Naive thymus-derived CD4-positive, alpha-beta T cell (primary cell): ENCODE results near the gene STAM. TPM values are rescaled to one million over a fixed set of nuclear protein-coding genes. Genes with fewer than 3 reads are reported as not detected.
"Not testable (repeated sequence)": the region's sequence is repeated elsewhere in the genome, so short reads cannot be mapped to it uniquely, and the experiment has no call there.

ENCODE experiments used
- ATAC-seq: fragments of 150-1000 bp; cut with Tn5 transposase; 2 replicates; pipeline ENCODE4 v1.10.0; 2021; ENCODE audit warnings: mild to moderate bottlenecking, moderate library complexity
- CTCF ChIA-PET: fragments of 350-600 bp; sonication (Branson Sonifier 250); formaldehyde crosslinking; loops from one replicate; lab custom pipeline; 2021; ENCODE audit warnings: antibody characterized with exemption; lab: Charles Lee
- POLR2A ChIA-PET: fragments of 350-600 bp; sonication (Branson Sonifier 250); formaldehyde crosslinking; loops from one replicate; lab custom pipeline; 2021; ENCODE audit warnings: antibody characterized with exemption, inconsistent platforms; lab: Charles Lee
- DNase-seq, 9 donors: peaks; one replicate each; pipeline versions ENCODE4 v3.0.0 to v3.0.0-alpha.2; 2020 to 2022; ENCODE audit warnings: mixed read lengths in 1 of 9
- H3K27ac ChIP-seq: one replicate; pipeline ENCODE4 v1.7.0; 2013; ENCODE audit warnings: mild to moderate bottlenecking, low read depth, low read length, moderate library complexity
- H3K27me3 ChIP-seq, 2 donors: one replicate each; pipeline ENCODE4 v1.7.0; 2013; ENCODE audit warnings: low read length in 2 of 2, mild to moderate bottlenecking in 2 of 2, moderate library complexity in 2 of 2; ENCODE audit not compliant: control insufficient read depth in 2 of 2, insufficient read depth in 2 of 2
- H3K36me3 ChIP-seq, 3 experiments: 1 replicate in 2 of 3; 2 replicates in 1 of 3; pipeline ENCODE4 v1.7.0; 2013; ENCODE audit warnings: low read length in 3 of 3, mild to moderate bottlenecking in 3 of 3, moderate library complexity in 1 of 3; ENCODE audit not compliant: insufficient read depth in 3 of 3, control insufficient read depth in 2 of 3
- H3K4me1 ChIP-seq, 2 donors: one replicate each; pipeline ENCODE4 v1.7.0; 2013; ENCODE audit warnings: low read length in 2 of 2, mild to moderate bottlenecking in 2 of 2, moderate library complexity in 1 of 2; ENCODE audit not compliant: control insufficient read depth in 2 of 2, insufficient read depth in 2 of 2
- H3K4me3 ChIP-seq: 2 replicates; pipeline ENCODE4 v1.7.0; 2013; ENCODE audit warnings: mild to moderate bottlenecking, low read length
- H3K9me3 ChIP-seq, 3 experiments: 1 replicate in 2 of 3; 2 replicates in 1 of 3; pipeline ENCODE4 v1.7.0; 2013; ENCODE audit warnings: low read length in 3 of 3; ENCODE audit not compliant: control insufficient read depth in 2 of 3
- H3K27ac Mint-ChIP-seq, 9 donors: one replicate each; pipeline ENCODE4 v1.8.0; 2020 to 2022; ENCODE audit warnings: mixed read lengths in 9 of 9, mild to moderate bottlenecking in 8 of 9, moderate library complexity in 5 of 9, inconsistent platforms in 2 of 9
- H3K27me3 Mint-ChIP-seq, 5 donors: one replicate each; pipeline ENCODE4 v1.8.0; 2021 to 2022; ENCODE audit warnings: mixed read lengths in 5 of 5, mild to moderate bottlenecking in 1 of 5
- H3K36me3 Mint-ChIP-seq, 5 donors: one replicate each; pipeline ENCODE4 v1.8.0; 2020 to 2022; ENCODE audit warnings: mixed read lengths in 5 of 5, mild to moderate bottlenecking in 3 of 5, inconsistent platforms in 1 of 5
- H3K4me1 Mint-ChIP-seq, 7 donors: one replicate each; pipeline ENCODE4 v1.8.0; 2020 to 2022; ENCODE audit warnings: mixed read lengths in 7 of 7, mild to moderate bottlenecking in 3 of 7, inconsistent platforms in 1 of 7
- H3K4me3 Mint-ChIP-seq, 10 donors: one replicate each; pipeline ENCODE4 v1.8.0; 2020 to 2022; ENCODE audit warnings: mild to moderate bottlenecking in 10 of 10, mixed read lengths in 10 of 10, moderate library complexity in 6 of 10, inconsistent platforms in 2 of 10
- H3K9me3 Mint-ChIP-seq, 11 donors: one replicate each; pipeline ENCODE4 v1.8.0; 2020 to 2022; ENCODE audit warnings: mixed read lengths in 11 of 11, mild to moderate bottlenecking in 4 of 11, inconsistent platforms in 1 of 11, moderate library complexity in 1 of 11
- intact Hi-C, 2 donors: fragments of 100-400 bp; cut with micrococcal nuclease; formaldehyde crosslinking; loops; one replicate each; pipeline ENCODE4 v1.15.1; 2023
- polyA plus RNA-seq, 2 donors: library from polyadenylated mRNA; unstranded; fragments of 300-500 nt; fragmentation: Illumina TruSeq; gene quantifications; one replicate each; pipeline ENCODE4 v1.2.3, GENCODE V29; 2021
- total RNA-seq, 6 experiments: library from RNA in 5 of 6; stranded (reverse) in 5 of 6; gene quantifications; 1 replicate in 5 of 6; 2 replicates in 1 of 6; pipeline ENCODE4 v1.2.3 and lab custom pipeline; 2021 to 2026

The STAM gene
- total and polyA plus RNA-seq, 7 experiments from 2014 or later: 11.9 to 25.4 (median 19.4) TPM

DNA sequence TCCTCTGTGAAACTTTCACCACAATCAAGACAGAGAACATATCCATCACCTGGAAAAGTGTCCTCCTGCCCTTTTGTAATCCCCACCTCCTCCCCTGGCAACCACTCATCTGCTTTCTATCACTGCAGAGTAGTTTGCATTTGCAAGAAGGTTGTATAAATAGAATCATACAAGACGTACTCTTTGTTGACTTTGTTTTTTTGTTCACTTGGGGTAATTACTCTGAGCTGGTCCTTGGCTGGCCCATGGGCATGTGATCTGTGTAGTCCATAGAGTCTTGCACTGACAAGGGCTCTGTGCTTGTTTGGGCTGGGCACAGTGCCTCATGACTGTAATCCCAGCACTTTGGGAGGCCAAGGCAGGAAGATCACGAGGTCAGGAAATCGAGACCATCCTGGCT is 19.0 kb upstream of the STAM start:
- Mint-ChIP-seq H3K27ac (no peak overlapping the region), H3K36me3 (no peaks in the 10 kb centered on the region), H3K27me3 (peaks cover 9 to 22% (median 21%) of the 10 kb centered on the region in 5 donors), H3K4me1 (no peaks in the 10 kb centered on the region), H3K9me3 (no peaks in the 10 kb centered on the region), H3K4me3 (no peak overlapping the region)
- ChIA-PET POLR2A (no interaction called here), CTCF (no interaction called here)
- intact Hi-C loops: no loop called here
- no peaks in the 10 kb centered on the region for H3K27me3 ChIP-seq
- H3K27ac ChIP-seq: no peak overlapping the region
- no peak for ATAC-seq
- H3K4me1 ChIP-seq: no peaks in the 10 kb centered on the region
- DNase-seq: no peak
- no peaks in the 10 kb centered on the region for H3K36me3 ChIP-seq
- no peaks in the 10 kb centered on the region for H3K9me3 ChIP-seq
- H3K4me3 ChIP-seq: no peak overlapping the region

- Histone ChIP-seq H3K4me1 (no peaks in the 10 kb centered on the region), H3K4me3 (no peak overlapping the region), H3K27me3 (no peaks in the 10 kb centered on the region), H3K27ac (no peak overlapping the region), H3K36me3 (no peaks in the 10 kb centered on the region), H3K9me3 (no peaks in the 10 kb centered on the region)
- Mint-ChIP-seq H3K36me3 (no peaks in the 10 kb centered on the region), H3K9me3 (no peaks in the 10 kb centered on the region), H3K27ac (no peak overlapping the region), H3K27me3 (peaks cover 9 to 21% (median 19%) of the 10 kb centered on the region in 5 donors), H3K4me3 (no peak overlapping the region), H3K4me1 (no peaks in the 10 kb centered on the region)
- CTCF ChIA-PET: no interaction called here
- DNase-seq (no peak), ATAC-seq (no peak)
- intact Hi-C loops: no loop called here
- POLR2A ChIA-PET: interaction anchor here (0.7 kb wide), 1 partner anchor 334 kb away, joined by 3 read pairs; no protein-coding TSS in a partner anchor
Observed at GRCh38 chr10:17626656-17627055, 17.3 kb upstream of the STAM start.

- H3K4me3 Mint-ChIP-seq, DNase-seq, H3K36me3 ChIP-seq, H3K9me3 ChIP-seq, H3K4me3 ChIP-seq, H3K4me1 Mint-ChIP-seq, intact Hi-C loops, H3K27ac Mint-ChIP-seq, H3K9me3 Mint-ChIP-seq, H3K36me3 Mint-ChIP-seq, H3K4me1 ChIP-seq, CTCF ChIA-PET, H3K27ac ChIP-seq, ATAC-seq, H3K27me3 ChIP-seq, POLR2A ChIA-PET: not testable (repeated sequence)
- peaks cover 0 to 20% (median 0%) of the 10 kb centered on the region in 5 donors for H3K27me3 Mint-ChIP-seq
Observed at GRCh38 chr10:17632590-17632989, 11.4 kb upstream of the STAM start.

GRCh38 chr10:17633353-17633752 is 10.6 kb upstream of the STAM start:
- intact Hi-C loops: no loop called here
- Mint-ChIP-seq H3K4me3 (no peak overlapping the region), H3K27ac (no peak overlapping the region), H3K9me3 (no peaks in the 10 kb centered on the region), H3K27me3 (peaks cover 0 to 21% (median 0%) of the 10 kb centered on the region in 5 donors), H3K4me1 (peaks cover 0 to 2% (median 0%) of the 10 kb centered on the region in 7 donors), H3K36me3 (no peaks in the 10 kb centered on the region)
- Histone ChIP-seq H3K4me1 (no peaks in the 10 kb centered on the region), H3K27ac (no peak overlapping the region), H3K9me3 (no peaks in the 10 kb centered on the region), H3K36me3 (no peaks in the 10 kb centered on the region), H3K27me3 (no peaks in the 10 kb centered on the region), H3K4me3 (no peak overlapping the region)
- no peak for ATAC-seq
- no peak for DNase-seq
- POLR2A ChIA-PET: interaction anchor here (0.7 kb wide), 1 partner anchor 11 kb away, joined by 3 read pairs; the partner anchor contains the start of gene STAM
- CTCF ChIA-PET: no interaction called here

GRCh38 chr10:17637869-17638268 is 6.1 kb upstream of the STAM start:
- H3K27ac Mint-ChIP-seq: no peak overlapping the region
- ChIA-PET POLR2A (no interaction called here), CTCF (no interaction called here)
- no peaks in the 10 kb centered on the region for H3K9me3 ChIP-seq
- H3K9me3 Mint-ChIP-seq: no peaks in the 10 kb centered on the region
- no peaks in the 10 kb centered on the region for H3K36me3 ChIP-seq
- H3K4me3 Mint-ChIP-seq: no peak overlapping the region
- H3K27me3 ChIP-seq: no peaks in the 10 kb centered on the region
- DNase-seq: no peak
- peaks cover 0 to 23% (median 0%) of the 10 kb centered on the region in 5 donors for H3K27me3 Mint-ChIP-seq
- ATAC-seq: no peak
- intact Hi-C loops: no loop called here
- peaks cover 0 to 6% (median 0%) of the 10 kb centered on the region in 5 donors for H3K36me3 Mint-ChIP-seq
- H3K4me3 ChIP-seq: no peak overlapping the region
- peaks cover 0 to 6% of the 10 kb centered on the region in 2 donors for H3K4me1 ChIP-seq
- peaks cover 0 to 14% (median 8%) of the 10 kb centered on the region in 7 donors for H3K4me1 Mint-ChIP-seq
- H3K27ac ChIP-seq: no peak overlapping the region

GRCh38 chr10:17640331-17640816 is 3.6 kb upstream of the STAM start:
- ChIA-PET CTCF (no interaction called here), POLR2A (interaction anchor here (0.6 kb wide), 2 partner anchors 69 to 433 kb away, joined by 3 read pairs; no protein-coding TSS in a partner anchor)
- Histone ChIP-seq H3K27me3 (no peaks in the 10 kb centered on the region), H3K9me3 (no peaks in the 10 kb centered on the region), H3K4me3 (no peak overlapping the region), H3K27ac (no peak overlapping the region), H3K36me3 (peaks cover 0 to 7% (median 0%) of the 10 kb centered on the region in 3 experiments), H3K4me1 (peaks cover 4 to 14% of the 10 kb centered on the region in 2 donors)
- Mint-ChIP-seq H3K36me3 (peaks cover 0 to 6% (median 0%) of the 10 kb centered on the region in 5 donors), H3K4me3 (no peak overlapping the region), H3K4me1 (peaks cover 4 to 35% (median 24%) of the 10 kb centered on the region in 7 donors), H3K9me3 (no peaks in the 10 kb centered on the region), H3K27ac (no peak overlapping the region), H3K27me3 (peaks cover 0 to 16% (median 0%) of the 10 kb centered on the region in 5 donors)
- DNase-seq (no peak), ATAC-seq (no peak)
- intact Hi-C loops: loop anchor here (5.0 to 10.0 kb wide), 9 partner anchors 42 to 1776 kb away; partner anchors contain the start of genes MINDY3 (in 1 of the 2), ST8SIA6 (in 1 of the 2) and TRDMT1 (in 1 of the 2)
